ENCODE results near the gene IGFBP1. TPM values are rescaled to one million over a fixed set of nuclear protein-coding genes. Genes with fewer than 3 reads are reported as not detected.

The IGFBP1 gene
- total and polyA plus RNA-seq, 2 of the 13 experiments (the other 11 are each of a cell fraction or from before 2014, with no cell fraction given): 5.4 to 885 TPM

DNA sequence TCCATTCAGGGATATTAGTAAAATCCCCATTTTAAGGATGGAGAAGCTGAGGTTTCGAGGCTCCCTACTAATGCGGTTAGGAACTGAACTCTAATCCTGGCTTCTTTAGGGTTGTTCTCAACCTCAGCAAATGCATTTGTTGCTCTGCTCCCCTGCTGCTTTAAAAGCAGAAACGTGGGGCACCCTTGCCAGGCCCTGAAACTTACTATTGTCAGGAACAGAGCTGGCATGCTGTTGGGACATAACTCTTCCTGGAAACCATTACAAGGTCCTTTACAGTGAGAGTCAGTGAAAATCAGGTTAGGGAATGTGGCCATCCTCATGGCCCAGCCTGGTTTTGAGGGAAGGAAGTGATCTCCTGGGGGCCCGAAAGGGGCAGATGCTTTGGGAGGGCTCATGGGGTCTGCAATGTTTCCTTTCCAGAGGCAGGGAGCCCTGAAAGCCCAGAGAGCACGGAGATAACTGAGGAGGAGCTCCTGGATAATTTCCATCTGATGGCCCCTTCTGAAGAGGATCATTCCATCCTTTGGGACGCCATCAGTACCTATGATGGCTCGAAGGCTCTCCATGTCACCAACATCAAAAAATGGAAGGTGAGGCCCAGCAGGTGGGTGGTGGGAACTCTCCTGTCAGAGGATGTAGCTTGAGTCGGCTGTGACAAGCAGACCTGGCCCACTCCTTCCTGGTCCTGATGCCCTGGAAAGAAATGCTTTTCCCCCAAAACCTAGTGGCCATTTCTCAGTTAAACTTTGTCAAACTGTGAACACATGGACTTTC lies 2.0 kb downstream of the IGFBP1 start (continued):
- TF ChIP-seq, protein P1, sequence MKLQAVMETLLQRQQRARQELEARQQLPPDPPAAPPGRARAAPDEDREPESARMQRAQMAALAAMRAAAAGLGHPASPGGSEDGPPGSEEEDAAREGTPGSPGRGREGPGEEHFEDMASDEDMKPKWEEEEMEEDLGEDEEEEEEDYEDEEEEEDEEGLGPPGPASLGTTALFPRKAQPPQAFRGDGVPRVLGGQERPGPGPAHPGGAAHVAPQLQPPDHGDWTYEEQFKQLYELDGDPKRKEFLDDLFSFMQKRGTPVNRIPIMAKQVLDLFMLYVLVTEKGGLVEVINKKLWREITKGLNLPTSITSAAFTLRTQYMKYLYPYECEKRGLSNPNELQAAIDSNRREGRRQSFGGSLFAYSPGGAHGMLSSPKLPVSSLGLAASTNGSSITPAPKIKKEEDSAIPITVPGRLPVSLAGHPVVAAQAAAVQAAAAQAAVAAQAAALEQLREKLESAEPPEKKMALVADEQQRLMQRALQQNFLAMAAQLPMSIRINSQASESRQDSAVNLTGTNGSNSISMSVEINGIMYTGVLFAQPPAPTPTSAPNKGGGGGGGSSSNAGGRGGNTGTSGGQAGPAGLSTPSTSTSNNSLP (IDR thresholded peaks at IDR 0.05; ENCODE audit: low read depth, low read length): no peak
- TF ChIP-seq, protein P2, sequence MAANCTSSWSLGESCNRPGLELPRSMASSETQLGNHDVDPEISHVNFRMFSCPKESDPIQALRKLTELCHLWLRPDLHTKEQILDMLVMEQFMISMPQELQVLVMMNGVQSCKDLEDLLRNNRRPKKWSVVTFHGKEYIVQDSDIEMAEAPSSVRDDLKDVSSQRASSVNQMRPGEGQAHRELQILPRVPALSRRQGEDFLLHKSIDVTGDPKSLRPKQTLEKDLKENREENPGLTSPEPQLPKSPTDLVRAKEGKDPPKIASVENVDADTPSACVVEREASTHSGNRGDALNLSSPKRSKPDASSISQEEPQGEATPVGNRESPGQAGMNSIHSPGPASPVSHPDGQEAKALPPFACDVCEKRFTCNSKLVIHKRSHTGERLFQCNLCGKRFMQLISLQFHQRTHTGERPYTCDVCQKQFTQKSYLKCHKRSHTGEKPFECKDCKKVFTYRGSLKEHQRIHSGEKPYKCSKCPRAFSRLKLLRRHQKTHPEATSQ (CRISPR knock-in tag; IDR thresholded peaks at IDR 0.05; ENCODE audit: borderline replicate concordance): no peak
- TF ChIP-seq ZFYVE20 (CRISPR knock-in tag; IDR thresholded peaks at IDR 0.05; ENCODE audit: borderline replicate concordance, low read depth) (no peak), ZNF30 (CRISPR knock-in tag; IDR thresholded peaks at IDR 0.05) (no peak), SSRP1 (CRISPR knock-in tag; IDR thresholded peaks at IDR 0.05) (peak; percentile 57), ZNF780A (CRISPR knock-in tag; IDR thresholded peaks at IDR 0.05) (0 out of 2 replicates have a peak, but pooled peaks have one; percentile 57), DPF2 (CRISPR knock-in tag; IDR thresholded peaks at IDR 0.05; ENCODE audit: borderline replicate concordance, low read depth) (0 out of 2 replicates have a peak, but pooled peaks have one; percentile 23), ZNF629 (CRISPR knock-in tag; conservative IDR thresholded peaks at IDR 0.05) (peak; percentile 55; the same call in 1 of the 2 replicates), ZNF781 (CRISPR knock-in tag; IDR thresholded peaks at IDR 0.05; ENCODE audit: borderline replicate concordance, not compliant biosample characterization) (no peak), ZNF282 (IDR thresholded peaks at IDR 0.05; ENCODE audit: partially characterized antibody) (no peak), NFKB2 (CRISPR knock-in tag; IDR thresholded peaks at IDR 0.05; ENCODE audit: borderline replicate concordance) (peak; percentile 53; the same call in 1 of the 2 replicates), FLYWCH1 (CRISPR knock-in tag; IDR thresholded peaks at IDR 0.05) (0 out of 2 replicates have a peak, but pooled peaks have one; percentile 64)
- TF ChIP-seq, protein P3, sequence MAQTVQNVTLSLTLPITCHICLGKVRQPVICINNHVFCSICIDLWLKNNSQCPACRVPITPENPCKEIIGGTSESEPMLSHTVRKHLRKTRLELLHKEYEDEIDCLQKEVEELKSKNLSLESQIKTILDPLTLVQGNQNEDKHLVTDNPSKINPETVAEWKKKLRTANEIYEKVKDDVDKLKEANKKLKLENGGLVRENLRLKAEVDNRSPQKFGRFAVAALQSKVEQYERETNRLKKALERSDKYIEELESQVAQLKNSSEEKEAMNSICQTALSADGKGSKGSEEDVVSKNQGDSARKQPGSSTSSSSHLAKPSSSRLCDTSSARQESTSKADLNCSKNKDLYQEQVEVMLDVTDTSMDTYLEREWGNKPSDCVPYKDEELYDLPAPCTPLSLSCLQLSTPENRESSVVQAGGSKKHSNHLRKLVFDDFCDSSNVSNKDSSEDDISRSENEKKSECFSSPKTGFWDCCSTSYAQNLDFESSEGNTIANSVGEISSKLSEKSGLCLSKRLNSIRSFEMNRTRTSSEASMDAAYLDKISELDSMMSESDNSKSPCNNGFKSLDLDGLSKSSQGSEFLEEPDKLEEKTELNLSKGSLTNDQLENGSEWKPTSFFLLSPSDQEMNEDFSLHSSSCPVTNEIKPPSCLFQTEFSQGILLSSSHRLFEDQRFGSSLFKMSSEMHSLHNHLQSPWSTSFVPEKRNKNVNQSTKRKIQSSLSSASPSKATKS (CRISPR knock-in tag; IDR thresholded peaks at IDR 0.05): peak; percentile 66
- TF ChIP-seq, protein P4, sequence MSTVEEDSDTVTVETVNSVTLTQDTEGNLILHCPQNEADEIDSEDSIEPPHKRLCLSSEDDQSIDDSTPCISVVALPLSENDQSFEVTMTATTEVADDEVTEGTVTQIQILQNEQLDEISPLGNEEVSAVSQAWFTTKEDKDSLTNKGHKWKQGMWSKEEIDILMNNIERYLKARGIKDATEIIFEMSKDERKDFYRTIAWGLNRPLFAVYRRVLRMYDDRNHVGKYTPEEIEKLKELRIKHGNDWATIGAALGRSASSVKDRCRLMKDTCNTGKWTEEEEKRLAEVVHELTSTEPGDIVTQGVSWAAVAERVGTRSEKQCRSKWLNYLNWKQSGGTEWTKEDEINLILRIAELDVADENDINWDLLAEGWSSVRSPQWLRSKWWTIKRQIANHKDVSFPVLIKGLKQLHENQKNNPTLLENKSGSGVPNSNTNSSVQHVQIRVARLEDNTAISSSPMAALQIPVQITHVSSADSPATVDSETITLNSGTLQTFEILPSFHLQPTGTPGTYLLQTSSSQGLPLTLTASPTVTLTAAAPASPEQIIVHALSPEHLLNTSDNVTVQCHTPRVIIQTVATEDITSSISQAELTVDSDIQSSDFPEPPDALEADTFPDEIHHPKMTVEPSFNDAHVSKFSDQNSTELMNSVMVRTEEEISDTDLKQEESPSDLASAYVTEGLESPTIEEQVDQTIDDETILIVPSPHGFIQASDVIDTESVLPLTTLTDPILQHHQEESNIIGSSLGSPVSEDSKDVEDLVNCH (CRISPR knock-in tag; IDR thresholded peaks at IDR 0.05): 0 out of 2 replicates have a peak, but pooled peaks have one; percentile 61
- TF ChIP-seq, protein P5, sequence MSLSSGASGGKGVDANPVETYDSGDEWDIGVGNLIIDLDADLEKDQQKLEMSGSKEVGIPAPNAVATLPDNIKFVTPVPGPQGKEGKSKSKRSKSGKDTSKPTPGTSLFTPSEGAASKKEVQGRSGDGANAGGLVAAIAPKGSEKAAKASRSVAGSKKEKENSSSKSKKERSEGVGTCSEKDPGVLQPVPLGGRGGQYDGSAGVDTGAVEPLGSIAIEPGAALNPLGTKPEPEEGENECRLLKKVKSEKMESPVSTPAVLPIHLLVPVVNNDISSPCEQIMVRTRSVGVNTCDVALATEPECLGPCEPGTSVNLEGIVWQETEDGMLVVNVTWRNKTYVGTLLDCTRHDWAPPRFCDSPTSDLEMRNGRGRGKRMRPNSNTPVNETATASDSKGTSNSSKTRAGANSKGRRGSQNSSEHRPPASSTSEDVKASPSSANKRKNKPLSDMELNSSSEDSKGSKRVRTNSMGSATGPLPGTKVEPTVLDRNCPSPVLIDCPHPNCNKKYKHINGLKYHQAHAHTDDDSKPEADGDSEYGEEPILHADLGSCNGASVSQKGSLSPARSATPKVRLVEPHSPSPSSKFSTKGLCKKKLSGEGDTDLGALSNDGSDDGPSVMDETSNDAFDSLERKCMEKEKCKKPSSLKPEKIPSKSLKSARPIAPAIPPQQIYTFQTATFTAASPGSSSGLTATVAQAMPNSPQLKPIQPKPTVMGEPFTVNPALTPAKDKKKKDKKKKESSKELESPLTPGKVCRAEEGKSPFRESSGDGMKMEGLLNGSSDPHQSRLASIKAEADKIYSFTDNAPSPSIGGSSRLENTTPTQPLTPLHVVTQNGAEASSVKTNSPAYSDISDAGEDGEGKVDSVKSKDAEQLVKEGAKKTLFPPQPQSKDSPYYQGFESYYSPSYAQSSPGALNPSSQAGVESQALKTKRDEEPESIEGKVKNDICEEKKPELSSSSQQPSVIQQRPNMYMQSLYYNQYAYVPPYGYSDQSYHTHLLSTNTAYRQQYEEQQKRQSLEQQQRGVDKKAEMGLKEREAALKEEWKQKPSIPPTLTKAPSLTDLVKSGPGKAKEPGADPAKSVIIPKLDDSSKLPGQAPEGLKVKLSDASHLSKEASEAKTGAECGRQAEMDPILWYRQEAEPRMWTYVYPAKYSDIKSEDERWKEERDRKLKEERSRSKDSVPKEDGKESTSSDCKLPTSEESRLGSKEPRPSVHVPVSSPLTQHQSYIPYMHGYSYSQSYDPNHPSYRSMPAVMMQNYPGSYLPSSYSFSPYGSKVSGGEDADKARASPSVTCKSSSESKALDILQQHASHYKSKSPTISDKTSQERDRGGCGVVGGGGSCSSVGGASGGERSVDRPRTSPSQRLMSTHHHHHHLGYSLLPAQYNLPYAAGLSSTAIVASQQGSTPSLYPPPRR (CRISPR knock-in tag; IDR thresholded peaks at IDR 0.05; ENCODE audit: borderline replicate concordance): peak; percentile 45

Data from HepG2 (cell line).